Heart right ventricle (tissue), 16 donors: ENCODE measurements around the gene PPY. TPM values are rescaled to one million over a fixed set of nuclear protein-coding genes. Genes with fewer than 3 reads are reported as not detected.
A peak's percentile ranks its signal among the peaks of the same experiment; 100 is the strongest.
"Not testable (repeated sequence)": the region's sequence is repeated elsewhere in the genome, so short reads cannot be mapped to it uniquely, and the experiment has no call there.

Experiments used
- ATAC-seq, 8 donors: fragments of 200-7000 bp; cut with Tn5 transposase; one replicate each; pipeline ENCODE4 v1.9.1; 2020; ENCODE audit warnings: mild to moderate bottlenecking in 8 of 8, moderate library complexity in 8 of 8, moderate number of reproducible peaks in 1 of 8
- DNase-seq, 2 donors: peaks; one replicate each; pipeline ENCODE4 v3.0.0-alpha.2; 2020
- H3K27ac ChIP-seq, 10 donors: fragments of 200-600 bp; sonication (generic) in 2 of 10; one replicate each; pipeline versions ENCODE4 v1.5.0 to v1.8.0; 2020 to 2022; ENCODE audit warnings: mild to moderate bottlenecking in 3 of 10
- H3K27me3 ChIP-seq, 7 donors: fragments of 200-600 bp; one replicate each; pipeline ENCODE4 v1.8.0; 2021 to 2022; ENCODE audit warnings: mild to moderate bottlenecking in 2 of 7
- H3K36me3 ChIP-seq, 9 donors: fragments of 200-600 bp; sonication (generic) in 1 of 9; one replicate each; pipeline versions ENCODE4 v1.5.0 to v1.8.0; 2020 to 2022; ENCODE audit warnings: mild to moderate bottlenecking in 2 of 9
- H3K4me1 ChIP-seq, 9 donors: fragments of 200-600 bp; sonication (generic) in 1 of 9; one replicate each; pipeline versions ENCODE4 v1.5.0 to v1.8.0; 2020 to 2022; ENCODE audit warnings: mild to moderate bottlenecking in 4 of 9
- H3K4me3 ChIP-seq, 10 donors: fragments of 200-600 bp; sonication (generic) in 2 of 10; one replicate each; pipeline versions ENCODE4 v1.5.0 to v1.8.0; 2020 to 2022; ENCODE audit warnings: mild to moderate bottlenecking in 7 of 10, moderate library complexity in 2 of 10
- H3K9me3 ChIP-seq, 11 donors: fragments of 200-600 bp in 10 of 11; sonication (generic) in 2 of 11; one replicate each; pipeline versions ENCODE4 v1.5.0 to v1.8.0; 2013 to 2022; ENCODE audit warnings: mild to moderate bottlenecking in 2 of 11, control low read depth in 1 of 11, moderate library complexity in 1 of 11
- CTCF ChIP-seq, 9 donors: fragments of 200-600 bp; sonication (generic) in 2 of 9; IDR thresholded peaks; one replicate each; pipeline versions ENCODE4 v1.5.0 to v1.8.0; 2021 to 2022; ENCODE audit warnings: antibody characterized with exemption in 9 of 9, mild to moderate bottlenecking in 5 of 9, moderate library complexity in 1 of 9
- WGBS, 2 donors: extraction: QIAGEN DNeasy Blood & Tissue Kit; methylation state at CpG; one replicate each; pipeline ENCODE4 v1.1.7; 2013; ENCODE audit warnings: inconsistent platforms in 1 of 2; 5-methylcytosine and 5-hydroxymethylcytosine counted together
- intact Hi-C, 10 donors: fragments of 100-400 bp; cut with DNase I; formaldehyde crosslinking; loops; one replicate each; pipeline versions ENCODE4 v1.11.1 to v1.14.2; 2022
- polyA plus RNA-seq, 2 donors: library from polyadenylated mRNA; stranded (reverse); fragments of 200-250 nt; gene quantifications; one replicate each; pipeline ENCODE4 v1.2.3, GENCODE V29; 2013
- total RNA-seq, 10 donors: library from RNA; stranded (reverse); fragmentation: NEBNext Ultra II Directional in 3 of 10; extraction: Animal tissue kit (Norgen Biotek cat#: 25700) in 3 of 10; gene quantifications; one replicate each; pipeline versions ENCODE4 v1.2.1 to v1.2.4, GENCODE V29; 2021 to 2023
- donor health status: Arrhythmogenic right ventricular cardiomyopathy.
- donor health status: ischemic (EF 13 %, LVEDD 7.1; RV severe dilation, severe dysfunction).
- donor health status: healthy with polysubstance abuse.
- donor health status: DM: no; HTN: yes; CAD: no.
- donor health status: DM: no; HTN: no; CAD: no.
- donor health status: ischemic (EF 25% LVEDD 6.9; RV normal size, moderate dysfunction).
- donor health status: ischemic (EF 25% LVEDD 5.7; RV mildly dilated, moderate dysfunction).
- donor health status: healthy.
- donor health status: DM: yes; HTN: yes; CAD: no.
- donor health status: Ischemic cardiomyopathy.
- donor health status: ischemic (EF 35%, LVEDD 5.7; RV mildly dilated, moderate dysfunction).
- donor health status: nonischemic (EF 11% LVEDD 7.7; RV severe dilation, severe dysfunction).
- donor health status: DM: yes; HTN: yes; CAD: no.
- donor health status: PGD.
- donor health status: ischemic (EF 29% LVEDD 5.4; RV normal size, mild dysfunction).
- donor health status: nonischemic (EF 23%, LVEDD 6.1; RV moderate dilation, normal function).

Gene PPY
- total and polyA plus RNA-seq, 12 donors = not detected

- no peaks in the 10 kb centered on the region for H3K36me3 ChIP-seq
- intact Hi-C loops = loop anchor here in 7 of 10 donors (5.0 to 10.0 kb wide), 9 partner anchors 52 to 227 kb away; no protein-coding TSS in a partner anchor
- TF ChIP-seq CTCF (IDR thresholded peaks at IDR 0.05) = peak in 7 of 9 donors; percentile 32 to 52 (median 43)
- WGBS, 2 donors = 60 to 61% methylated on average over 7 of the region's 7 CpGs
- H3K27me3 ChIP-seq = peaks cover 0 to 28% (median 23%) of the 10 kb centered on the region in 7 donors
- H3K27ac ChIP-seq = no peak overlapping the region
- no peak overlapping the region for H3K4me3 ChIP-seq
- peaks cover 0 to 15% (median 6%) of the 10 kb centered on the region in 9 donors for H3K4me1 ChIP-seq
- DNase-seq (no peak), ATAC-seq (peak in 6 of 8 donors; percentile 9 to 62 (median 34))
- no peaks in the 10 kb centered on the region for H3K9me3 ChIP-seq
Measured at GRCh38 chr17:43940630-43941029, 1.6 kb downstream of the PPY start.

- ATAC-seq (no peak), DNase-seq (no peak)
- intact Hi-C loops = loop anchor here in 7 of 10 donors (5.0 to 10.0 kb wide), 9 partner anchors 52 to 227 kb away; no protein-coding TSS in a partner anchor
- no peak overlapping the region for H3K4me3 ChIP-seq
- H3K9me3 ChIP-seq = no peaks in the 10 kb centered on the region
- WGBS, 2 donors = 95% methylated on average over 5 of the region's 5 CpGs
- no peak for TF ChIP-seq CTCF (IDR thresholded peaks at IDR 0.05)
- no peaks in the 10 kb centered on the region for H3K36me3 ChIP-seq
- H3K27ac ChIP-seq = no peak overlapping the region
- peaks cover 0 to 15% (median 6%) of the 10 kb centered on the region in 9 donors for H3K4me1 ChIP-seq
- peaks cover 0 to 28% (median 23%) of the 10 kb centered on the region in 7 donors for H3K27me3 ChIP-seq
Measured at GRCh38 chr17:43939886-43940285, 2.4 kb downstream of the PPY start.

GRCh38 chr17:43939452-43939851, 2.8 kb downstream of the PPY start:
- H3K36me3 ChIP-seq, H3K4me3 ChIP-seq, ATAC-seq, H3K9me3 ChIP-seq, intact Hi-C loops, H3K27ac ChIP-seq, DNase-seq: not testable (repeated sequence)
- H3K4me1 ChIP-seq = peaks cover 0 to 15% (median 6%) of the 10 kb centered on the region in 9 donors
- peaks cover 0 to 28% (median 23%) of the 10 kb centered on the region in 7 donors for H3K27me3 ChIP-seq
- 90 to 93% methylated on average over 3 of the region's 3 CpGs for WGBS, 2 donors

GRCh38 chr17:43938838-43939182, 3.5 kb downstream of the PPY start:
- H3K4me1 ChIP-seq = peaks cover 0 to 10% (median 6%) of the 10 kb centered on the region in 9 donors
- H3K4me3 ChIP-seq = no peak overlapping the region
- DNase-seq (no peak), ATAC-seq (peak in 1 of 8 donors; percentile 10)
- intact Hi-C loops = no loop called here
- no peaks in the 10 kb centered on the region for H3K36me3 ChIP-seq
- H3K27ac ChIP-seq = no peak overlapping the region
- TF ChIP-seq CTCF (IDR thresholded peaks at IDR 0.05) = no peak
- peaks cover 0 to 28% (median 23%) of the 10 kb centered on the region in 7 donors for H3K27me3 ChIP-seq
- no peaks in the 10 kb centered on the region for H3K9me3 ChIP-seq
- 71 to 82% methylated on average over 6 of the region's 6 CpGs for WGBS, 2 donors

- Histone ChIP-seq H3K27ac (no peak overlapping the region), H3K4me3 (no peak overlapping the region), H3K27me3 (peaks cover 0 to 28% (median 23%) of the 10 kb centered on the region in 7 donors), H3K36me3 (no peaks in the 10 kb centered on the region), H3K9me3 (no peaks in the 10 kb centered on the region), H3K4me1 (peaks cover 0 to 9% (median 6%) of the 10 kb centered on the region in 9 donors)
- TF ChIP-seq CTCF (IDR thresholded peaks at IDR 0.05) = no peak
- ATAC-seq (no peak), DNase-seq (no peak)
- WGBS, 2 donors = 79 to 92% methylated on average over 3 of the region's 3 CpGs
- intact Hi-C loops = no loop called here
Measured at GRCh38 chr17:43936434-43936833, 5.8 kb downstream of the PPY start.
